Fibroblast of lung (primary cell): Measurements from ENCODE around the gene LZTS3. TPM values are rescaled to one million over a fixed set of nuclear protein-coding genes. Genes with fewer than 3 reads are reported as not detected.

Source experiments
- DNase-seq, 2 donors: peaks; one replicate each; pipeline versions ENCODE4 v3.0.0 to v3.0.0-alpha.2; 2010; ENCODE audit warnings: low read depth in 2 of 2
- H2AFZ ChIP-seq: 2 replicates; pipeline ENCODE4 v1.5.1; 2012; ENCODE audit warnings: low read length, control low read depth, inconsistent platforms
- H3K27ac ChIP-seq: 2 replicates; pipeline ENCODE4 v1.5.1; 2011; ENCODE audit warnings: low read length, control low read depth; ENCODE audit not compliant: insufficient read depth
- H3K27me3 ChIP-seq: 2 replicates; pipeline ENCODE4 v1.5.1; 2011; ENCODE audit warnings: mild to moderate bottlenecking, low read length; ENCODE audit not compliant: control insufficient read depth, insufficient read depth
- H3K36me3 ChIP-seq: 2 replicates; pipeline ENCODE4 v1.5.1; 2011; ENCODE audit warnings: low read length; ENCODE audit not compliant: control insufficient read depth, insufficient read depth
- H3K4me1 ChIP-seq: 2 replicates; pipeline ENCODE4 v1.5.1; 2011; ENCODE audit warnings: low read length; ENCODE audit not compliant: control insufficient read depth, insufficient read depth; ENCODE audit errors: extremely low read depth
- H3K4me2 ChIP-seq: 2 replicates; pipeline ENCODE4 v1.5.1; 2011; ENCODE audit warnings: low read length, control low read depth; ENCODE audit not compliant: insufficient read depth; ENCODE audit errors: extremely low read depth
- H3K4me3 ChIP-seq, 4 experiments: fragments of 200-600 bp in 1 of 4; sonication (generic) in 1 of 4; replicated peaks in 1 of 4; 2 replicates each; pipeline ENCODE4 v1.5.1; 2011 to 2016; ENCODE audit warnings: low read length in 4 of 4, low read depth in 3 of 4, mild to moderate bottlenecking in 3 of 4, control low read depth in 2 of 4, inconsistent platforms in 1 of 4, mixed read lengths in 1 of 4; ENCODE audit not compliant: insufficient read depth in 1 of 4; ENCODE audit errors: control extremely low read depth in 1 of 4
- H3K79me2 ChIP-seq: 2 replicates; pipeline ENCODE4 v1.5.1; 2012; ENCODE audit warnings: mild to moderate bottlenecking, low read length, inconsistent platforms; ENCODE audit not compliant: control insufficient read depth, insufficient read depth
- H3K9ac ChIP-seq: 2 replicates; pipeline ENCODE4 v1.5.1; 2011; ENCODE audit warnings: mild to moderate bottlenecking, low read length, control low read depth; ENCODE audit not compliant: insufficient read depth
- H3K9me3 ChIP-seq: 2 replicates; pipeline ENCODE4 v1.5.1; 2012; ENCODE audit warnings: low read depth, low read length; ENCODE audit not compliant: control insufficient read depth, insufficient read depth
- H4K20me1 ChIP-seq: 2 replicates; pipeline ENCODE4 v1.5.1; 2011; ENCODE audit warnings: low read length; ENCODE audit not compliant: control insufficient read depth, insufficient read depth; ENCODE audit errors: extremely low read depth
- CTCF ChIP-seq, 2 donors: IDR thresholded peaks in 1 of 2; conservative IDR thresholded peaks in 1 of 2; 1 replicate in 1 of 2; 2 replicates in 1 of 2; pipeline ENCODE4 v1.5.1; 2011 to 2012; ENCODE audit warnings: low read length in 2 of 2, control low read depth in 1 of 2, inconsistent platforms in 1 of 2, low read depth in 1 of 2, mild to moderate bottlenecking in 1 of 2
- EZH2 ChIP-seq: IDR thresholded peaks from 2 replicates; pipeline ENCODE4 v1.5.1; 2012; ENCODE audit warnings: low read length, control low read depth, mild to moderate bottlenecking; ENCODE audit errors: missing control alignments
- polyA plus RNA-seq, 2 donors: library from polyadenylated mRNA; depleted of rRNA in 1 of 2; stranded (reverse) in 1 of 2; unstranded in 1 of 2; fragments of >200 nt; gene quantifications; 2 replicates each; pipeline ENCODE4 v1.2.1, GENCODE V29; 2011 to 2012; ENCODE audit warnings: missing spikeins in 1 of 2
- total RNA-seq: library from RNA; depleted of rRNA; stranded (reverse); fragments of >200 nt; gene quantifications from 2 replicates; pipeline ENCODE4 v1.2.1, GENCODE V29; 2014

The LZTS3 gene
- total and polyA plus RNA-seq, 2 donors (not counting 1 experiment from before 2014, with no cell fraction given) = 2.6 to 6.1 TPM

DNA sequence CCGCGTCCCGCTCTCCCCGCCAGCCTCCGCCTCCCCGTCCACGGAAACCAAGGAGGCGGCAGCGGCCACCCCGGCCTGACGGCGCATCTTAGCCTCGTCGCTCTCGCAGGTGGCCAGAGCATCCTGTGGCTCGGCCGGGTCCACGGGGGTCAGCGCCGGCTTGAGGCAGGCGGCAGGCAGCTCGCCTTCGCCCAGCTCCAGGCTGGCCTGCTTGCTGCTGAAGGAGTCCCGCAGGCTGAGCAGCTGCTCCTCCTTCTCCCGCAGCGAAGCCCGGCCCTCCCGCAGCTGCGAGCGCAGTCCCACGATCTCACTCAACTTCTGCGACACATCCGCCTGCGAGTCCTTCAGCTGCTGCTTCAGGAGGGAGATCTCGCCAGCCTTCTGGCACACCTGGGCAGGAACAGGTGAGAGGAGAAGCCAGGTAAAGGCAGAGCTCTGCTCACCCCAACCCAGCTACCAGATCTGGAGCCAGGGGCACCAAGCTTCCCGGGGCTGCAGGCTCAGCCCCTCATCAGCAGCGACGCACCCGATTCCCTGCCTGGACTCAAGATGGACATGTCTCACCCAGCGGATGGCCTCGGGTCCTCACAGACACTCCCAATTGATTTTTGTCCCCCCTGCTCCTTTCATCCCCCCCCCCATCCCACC lies 8.5 kb downstream of the LZTS3 start:
- H2AFZ ChIP-seq = no peak overlapping the region

GRCh38 chr20:3164043-3164762 lies 9.1 kb downstream of the LZTS3 start:
- TF ChIP-seq EZH2 = no peak
- Histone ChIP-seq H3K27me3 (peaks cover 3% of the 10 kb centered on the region), H3K9me3 (no peaks in the 10 kb centered on the region), H3K36me3 (no peaks in the 10 kb centered on the region), H2AFZ (no peak overlapping the region), H3K4me1 (no peaks in the 10 kb centered on the region), H3K79me2 (peaks cover 5% of the 10 kb centered on the region), H3K4me2 (no peak overlapping the region), H3K27ac (no peak overlapping the region), H3K4me3 (no peak overlapping the region), H4K20me1 (no peaks in the 10 kb centered on the region), H3K9ac (no peak overlapping the region)
- no peak for DNase-seq

More for the DNA sequence above, 8.5 kb downstream of the LZTS3 start:
- H3K27me3 ChIP-seq = peaks cover 3% of the 10 kb centered on the region
- H4K20me1 ChIP-seq = no peaks in the 10 kb centered on the region
- TF ChIP-seq CTCF (conservative IDR thresholded peaks at IDR 0.05 in 1 of 2, IDR thresholded peaks at IDR 0.05 in 1 of 2; ENCODE audit: low read depth in 1 of 2, low read length in 2 of 2) = no peak
- TF ChIP-seq EZH2 = no peak
- H3K79me2 ChIP-seq = no peaks in the 10 kb centered on the region
- no peaks in the 10 kb centered on the region for H3K4me1 ChIP-seq
- DNase-seq = no peak
- H3K27ac ChIP-seq = no peak overlapping the region
- H3K4me3 ChIP-seq = no peak overlapping the region
- no peaks in the 10 kb centered on the region for H3K9me3 ChIP-seq
- no peak overlapping the region for H3K4me2 ChIP-seq
- H3K9ac ChIP-seq = no peak overlapping the region
- H3K36me3 ChIP-seq = no peaks in the 10 kb centered on the region

DNA sequence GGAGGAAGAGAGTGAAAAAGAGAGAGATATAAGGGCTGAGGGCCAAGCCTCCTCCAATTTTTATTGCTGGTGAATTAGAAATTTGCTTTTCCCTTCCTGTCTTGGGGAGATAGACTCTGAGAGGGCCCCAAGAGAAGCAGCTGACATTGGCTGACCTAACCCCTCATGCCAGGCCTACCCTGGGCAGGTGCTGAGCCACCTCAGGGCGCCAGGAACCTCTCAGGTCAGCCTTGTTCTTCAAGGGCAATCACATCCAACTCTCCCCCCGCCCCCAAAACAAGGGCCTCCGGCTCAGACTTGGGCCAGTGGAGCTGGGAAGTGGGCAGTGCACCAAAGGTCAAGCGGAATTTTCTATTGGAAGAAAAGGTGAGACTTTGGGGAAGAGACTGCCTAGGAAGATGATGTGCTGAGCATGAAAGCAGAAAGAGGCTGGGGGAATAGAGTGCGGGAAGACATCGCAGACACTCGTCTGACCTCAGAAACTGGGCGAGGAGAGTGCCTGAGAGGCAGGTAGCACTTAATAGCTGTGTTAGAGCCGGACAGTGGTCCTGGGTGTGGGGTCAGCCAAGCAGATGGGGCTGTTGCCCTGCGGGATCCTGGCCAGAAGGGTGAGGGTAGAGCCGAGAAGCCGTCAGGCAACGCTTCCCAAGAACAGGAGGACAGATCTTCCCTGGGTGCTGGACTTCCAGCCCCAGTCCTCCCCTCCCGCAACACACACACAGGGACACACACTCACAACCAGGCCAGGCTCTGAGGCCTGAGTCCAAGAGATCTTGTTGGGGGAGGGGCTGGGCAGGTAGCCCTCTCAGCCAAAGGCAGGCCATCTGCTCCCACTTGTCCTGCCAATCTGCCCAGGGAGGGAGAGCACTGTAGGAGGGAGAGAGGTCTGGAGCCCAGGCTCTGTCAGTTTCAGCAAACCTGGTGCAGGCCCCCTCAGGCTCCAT lies 10.0 kb downstream of the LZTS3 start:
- Histone ChIP-seq H3K27me3 (peaks cover under 1% of the 10 kb centered on the region), H4K20me1 (no peaks in the 10 kb centered on the region), H3K4me2 (no peak overlapping the region), H3K4me1 (no peaks in the 10 kb centered on the region), H3K9ac (no peak overlapping the region), H3K79me2 (peaks cover 13% of the 10 kb centered on the region), H3K27ac (no peak overlapping the region), H3K36me3 (no peaks in the 10 kb centered on the region), H2AFZ (no peak overlapping the region), H3K9me3 (no peaks in the 10 kb centered on the region), H3K4me3 (no peak overlapping the region)
- no peak for DNase-seq
- TF ChIP-seq CTCF (conservative IDR thresholded peaks at IDR 0.05 in 1 of 2, IDR thresholded peaks at IDR 0.05 in 1 of 2; ENCODE audit: low read depth in 1 of 2, low read length in 2 of 2) = no peak
- no peak for TF ChIP-seq EZH2
